Measurements from ENCODE around the gene ADGRG2. TPM values are rescaled to one million over a fixed set of nuclear protein-coding genes. Genes with fewer than 3 reads are reported as not detected.

ADGRG2 gene
- total and polyA plus RNA-seq, 2 donors (not counting 1 experiment from before 2014, with no cell fraction given): under 0.01 to 0.05 TPM

DNA sequence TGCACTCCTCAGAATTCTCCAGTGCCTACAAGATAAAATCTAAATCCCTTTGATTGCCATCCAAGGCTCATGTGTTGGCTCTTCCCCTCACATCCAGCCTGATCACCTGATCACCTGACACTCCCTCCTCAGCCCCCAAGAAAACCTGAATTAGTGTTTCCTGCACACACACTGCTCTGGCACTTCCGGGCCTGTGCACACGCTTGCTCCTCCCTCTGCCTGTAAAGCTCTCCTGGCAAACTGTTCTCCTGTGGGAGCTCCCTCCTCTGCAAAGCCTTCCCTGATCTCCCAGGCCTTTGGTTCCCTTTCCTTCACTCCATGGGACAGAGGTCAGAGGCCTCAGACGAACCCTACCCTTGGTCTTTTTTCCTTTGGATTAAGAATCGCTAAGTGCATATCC, 158.2 kb downstream of the ADGRG2 start:
- Histone ChIP-seq H3K27ac (ENCODE audit: insufficient read depth, low read length) (no peak overlapping the region), H3K4me1 (ENCODE audit: control insufficient read depth, extremely low read depth, insufficient read depth, low read length) (no peaks in the 10 kb centered on the region), H4K20me1 (ENCODE audit: control insufficient read depth, extremely low read depth, insufficient read depth, low read length) (no peaks in the 10 kb centered on the region), H3K9ac (ENCODE audit: insufficient read depth, low read length) (no peak overlapping the region), H3K4me2 (ENCODE audit: extremely low read depth, insufficient read depth, low read length) (no peak overlapping the region), H2AFZ (ENCODE audit: low read length) (no peak overlapping the region), H3K79me2 (ENCODE audit: control insufficient read depth, insufficient read depth, low read length) (no peaks in the 10 kb centered on the region), H3K36me3 (ENCODE audit: control insufficient read depth, insufficient read depth, low read length) (no peaks in the 10 kb centered on the region), H3K9me3 (ENCODE audit: control insufficient read depth, insufficient read depth, low read depth, low read length) (no peaks in the 10 kb centered on the region), H3K4me3 (replicated peaks in 1 of 4; ENCODE audit: control extremely low read depth in 1 of 4, insufficient read depth in 1 of 4, low read depth in 3 of 4, low read length in 4 of 4) (no peak overlapping the region), H3K27me3 (ENCODE audit: control insufficient read depth, insufficient read depth, low read length) (no peaks in the 10 kb centered on the region)
- TF ChIP-seq EZH2 (IDR thresholded peaks at IDR 0.05; ENCODE audit: low read length, missing control alignments): no peak
- TF ChIP-seq, protein P1, sequence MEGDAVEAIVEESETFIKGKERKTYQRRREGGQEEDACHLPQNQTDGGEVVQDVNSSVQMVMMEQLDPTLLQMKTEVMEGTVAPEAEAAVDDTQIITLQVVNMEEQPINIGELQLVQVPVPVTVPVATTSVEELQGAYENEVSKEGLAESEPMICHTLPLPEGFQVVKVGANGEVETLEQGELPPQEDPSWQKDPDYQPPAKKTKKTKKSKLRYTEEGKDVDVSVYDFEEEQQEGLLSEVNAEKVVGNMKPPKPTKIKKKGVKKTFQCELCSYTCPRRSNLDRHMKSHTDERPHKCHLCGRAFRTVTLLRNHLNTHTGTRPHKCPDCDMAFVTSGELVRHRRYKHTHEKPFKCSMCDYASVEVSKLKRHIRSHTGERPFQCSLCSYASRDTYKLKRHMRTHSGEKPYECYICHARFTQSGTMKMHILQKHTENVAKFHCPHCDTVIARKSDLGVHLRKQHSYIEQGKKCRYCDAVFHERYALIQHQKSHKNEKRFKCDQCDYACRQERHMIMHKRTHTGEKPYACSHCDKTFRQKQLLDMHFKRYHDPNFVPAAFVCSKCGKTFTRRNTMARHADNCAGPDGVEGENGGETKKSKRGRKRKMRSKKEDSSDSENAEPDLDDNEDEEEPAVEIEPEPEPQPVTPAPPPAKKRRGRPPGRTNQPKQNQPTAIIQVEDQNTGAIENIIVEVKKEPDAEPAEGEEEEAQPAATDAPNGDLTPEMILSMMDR (conservative IDR thresholded peaks at IDR 0.05 in 1 of 2, IDR thresholded peaks at IDR 0.05 in 1 of 2; ENCODE audit: low read depth in 1 of 2, low read length in 2 of 2): no peak
- DNase-seq (ENCODE audit: low read depth in 2 of 2): no peak

DNA sequence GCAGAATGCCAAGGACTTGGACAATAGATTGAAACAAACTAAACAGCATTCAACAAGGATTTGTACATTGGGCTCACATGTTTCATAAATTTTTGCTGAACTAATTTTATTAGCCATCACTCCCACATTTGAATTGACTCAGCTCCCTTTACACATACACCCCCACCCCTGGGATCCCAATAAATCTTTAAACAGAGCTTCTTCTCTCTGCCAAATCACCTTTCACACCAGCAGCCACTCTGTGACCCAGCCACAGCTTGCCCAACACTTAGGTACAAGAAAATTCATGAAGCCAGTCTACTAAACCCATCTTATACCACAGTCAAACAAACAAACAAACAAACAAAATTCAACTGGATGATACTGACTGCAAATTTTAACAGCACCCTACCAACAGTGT, 159.9 kb downstream of the ADGRG2 start:
- Histone ChIP-seq H3K4me3 (replicated peaks in 1 of 4; ENCODE audit: control extremely low read depth in 1 of 4, insufficient read depth in 1 of 4, low read depth in 3 of 4, low read length in 4 of 4) (no peak overlapping the region), H3K79me2 (ENCODE audit: control insufficient read depth, insufficient read depth, low read length) (no peaks in the 10 kb centered on the region), H3K27ac (ENCODE audit: insufficient read depth, low read length) (no peak overlapping the region), H3K27me3 (ENCODE audit: control insufficient read depth, insufficient read depth, low read length) (no peaks in the 10 kb centered on the region), H3K36me3 (ENCODE audit: control insufficient read depth, insufficient read depth, low read length) (no peaks in the 10 kb centered on the region), H2AFZ (ENCODE audit: low read length) (no peak overlapping the region), H3K4me2 (ENCODE audit: extremely low read depth, insufficient read depth, low read length) (no peak overlapping the region), H3K4me1 (ENCODE audit: control insufficient read depth, extremely low read depth, insufficient read depth, low read length) (no peaks in the 10 kb centered on the region), H4K20me1 (ENCODE audit: control insufficient read depth, extremely low read depth, insufficient read depth, low read length) (no peaks in the 10 kb centered on the region), H3K9me3 (ENCODE audit: control insufficient read depth, insufficient read depth, low read depth, low read length) (no peaks in the 10 kb centered on the region), H3K9ac (ENCODE audit: insufficient read depth, low read length) (no peak overlapping the region)
- no peak for DNase-seq (ENCODE audit: low read depth in 2 of 2)
- no peak for TF ChIP-seq EZH2 (IDR thresholded peaks at IDR 0.05; ENCODE audit: low read length, missing control alignments)
- TF ChIP-seq, protein P1 (conservative IDR thresholded peaks at IDR 0.05 in 1 of 2, IDR thresholded peaks at IDR 0.05 in 1 of 2; ENCODE audit: low read depth in 1 of 2, low read length in 2 of 2): no peak

DNA sequence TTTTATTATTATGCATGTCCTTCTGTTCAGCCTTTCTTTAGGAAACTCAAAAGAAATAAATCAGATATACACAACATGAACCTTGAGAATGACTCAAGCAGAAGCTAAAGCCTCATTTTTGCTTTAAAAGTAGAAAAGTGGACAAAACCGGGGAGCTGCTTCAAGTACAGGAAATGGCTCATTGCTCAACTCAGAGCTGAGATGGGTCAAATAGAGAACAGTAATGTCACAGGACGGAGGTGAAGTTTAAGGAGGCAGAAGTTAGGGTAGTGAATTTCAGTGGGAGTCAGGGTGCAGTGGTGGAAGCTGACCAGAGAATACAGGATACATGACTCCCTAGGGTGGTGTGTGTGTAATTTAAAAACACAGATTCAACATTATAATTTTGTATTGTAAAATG, 160.6 kb downstream of the ADGRG2 start:
- H4K20me1 ChIP-seq (ENCODE audit: control insufficient read depth, extremely low read depth, insufficient read depth, low read length): no peaks in the 10 kb centered on the region
- no peaks in the 10 kb centered on the region for H3K27me3 ChIP-seq (ENCODE audit: control insufficient read depth, insufficient read depth, low read length)
- no peaks in the 10 kb centered on the region for H3K79me2 ChIP-seq (ENCODE audit: control insufficient read depth, insufficient read depth, low read length)
- H3K4me1 ChIP-seq (ENCODE audit: control insufficient read depth, extremely low read depth, insufficient read depth, low read length): no peaks in the 10 kb centered on the region
- H3K36me3 ChIP-seq (ENCODE audit: control insufficient read depth, insufficient read depth, low read length): no peaks in the 10 kb centered on the region
- DNase-seq (ENCODE audit: low read depth in 2 of 2): peak; percentile 34 to 35
- no peak overlapping the region for H3K4me2 ChIP-seq (ENCODE audit: extremely low read depth, insufficient read depth, low read length)
- no peak overlapping the region for H2AFZ ChIP-seq (ENCODE audit: low read length)
- no peak overlapping the region for H3K9ac ChIP-seq (ENCODE audit: insufficient read depth, low read length)
- no peak overlapping the region for H3K27ac ChIP-seq (ENCODE audit: insufficient read depth, low read length)
- TF ChIP-seq EZH2 (IDR thresholded peaks at IDR 0.05; ENCODE audit: low read length, missing control alignments): no peak
- TF ChIP-seq, protein P1 (conservative IDR thresholded peaks at IDR 0.05 in 1 of 2, IDR thresholded peaks at IDR 0.05 in 1 of 2; ENCODE audit: low read depth in 1 of 2, low read length in 2 of 2): no peak
- no peaks in the 10 kb centered on the region for H3K9me3 ChIP-seq (ENCODE audit: control insufficient read depth, insufficient read depth, low read depth, low read length)
- H3K4me3 ChIP-seq (replicated peaks in 1 of 4; ENCODE audit: control extremely low read depth in 1 of 4, insufficient read depth in 1 of 4, low read depth in 3 of 4, low read length in 4 of 4): no peak overlapping the region

Data from fibroblast of lung (primary cell).